ENCODE results near the gene NEDD4L.

- no peak for TF ChIP-seq CTCF (IDR thresholded peaks at IDR 0.05)
- TF ChIP-seq POLR2AphosphoS5 (IDR thresholded peaks at IDR 0.05; ENCODE audit: low read depth, low read length) = no peak
- no peak for TF ChIP-seq TAF1 (IDR thresholded peaks at IDR 0.05; ENCODE audit: borderline replicate concordance, low read depth, low read length)
These were observed 223.5 kb downstream of the NEDD4L start for GRCh38 chr18:58267493-58267892.

Data from SK-N-SH (cell line).